AG09309 (cell line): Measurements from ENCODE around the gene MLXIP.
A peak's percentile ranks its signal among the peaks of the same experiment; 100 is the strongest.

Source experiments
- DNase-seq: peaks from one replicate; pipeline ENCODE4 v3.0.0-alpha.2; 2010; ENCODE audit warnings: low read depth
- H3K4me3 ChIP-seq: 2 replicates; pipeline ENCODE4 v1.5.1; 2011; ENCODE audit warnings: mild to moderate bottlenecking, low read depth, low read length, moderate library complexity; ENCODE audit not compliant: control insufficient read depth
- TF ChIP-seq, protein P1 (sequence below): IDR thresholded peaks from 2 replicates; pipeline ENCODE4 v1.5.1; 2011; ENCODE audit warnings: mild to moderate bottlenecking, low read depth, low read length, inconsistent platforms; ENCODE audit not compliant: insufficient read depth, control insufficient read depth; ENCODE audit errors: missing control alignments

Gene MLXIP

DNA sequence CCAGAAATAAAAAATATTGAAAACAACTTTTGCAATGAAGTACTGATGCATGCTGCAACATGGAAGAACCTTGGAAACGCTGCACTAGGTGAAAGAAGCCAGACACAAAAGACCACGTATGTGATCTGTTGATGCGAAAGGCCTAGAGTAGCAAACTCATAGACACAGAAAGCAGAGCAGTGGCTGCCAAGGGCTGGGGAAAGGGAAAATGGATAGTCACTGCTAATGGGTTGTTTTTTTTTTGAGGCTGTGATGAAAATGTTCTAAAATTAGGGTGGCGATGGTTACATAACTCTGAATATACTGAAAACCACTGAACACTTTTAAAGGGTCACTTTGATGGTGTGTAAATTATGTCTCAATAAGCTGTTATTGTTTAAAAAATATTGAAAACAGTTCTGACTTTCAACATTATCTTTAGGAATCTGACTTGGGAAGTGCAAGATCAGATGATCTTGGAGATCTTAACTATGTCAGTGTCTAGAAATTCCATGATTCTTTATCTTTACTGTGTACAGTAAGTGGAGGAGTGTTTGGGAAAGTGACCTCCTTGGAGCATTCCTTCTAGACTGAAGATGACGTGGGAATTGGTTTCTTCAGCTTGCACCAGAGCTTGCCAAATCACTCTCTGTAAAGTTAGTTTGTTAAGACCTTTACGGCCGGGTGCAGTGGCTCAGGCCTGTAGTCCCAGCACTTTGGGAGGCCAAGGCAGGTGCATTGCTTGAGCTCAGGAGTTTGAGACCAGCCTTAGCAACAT lies 12.4 kb downstream of the MLXIP start:
- TF ChIP-seq, protein P1, sequence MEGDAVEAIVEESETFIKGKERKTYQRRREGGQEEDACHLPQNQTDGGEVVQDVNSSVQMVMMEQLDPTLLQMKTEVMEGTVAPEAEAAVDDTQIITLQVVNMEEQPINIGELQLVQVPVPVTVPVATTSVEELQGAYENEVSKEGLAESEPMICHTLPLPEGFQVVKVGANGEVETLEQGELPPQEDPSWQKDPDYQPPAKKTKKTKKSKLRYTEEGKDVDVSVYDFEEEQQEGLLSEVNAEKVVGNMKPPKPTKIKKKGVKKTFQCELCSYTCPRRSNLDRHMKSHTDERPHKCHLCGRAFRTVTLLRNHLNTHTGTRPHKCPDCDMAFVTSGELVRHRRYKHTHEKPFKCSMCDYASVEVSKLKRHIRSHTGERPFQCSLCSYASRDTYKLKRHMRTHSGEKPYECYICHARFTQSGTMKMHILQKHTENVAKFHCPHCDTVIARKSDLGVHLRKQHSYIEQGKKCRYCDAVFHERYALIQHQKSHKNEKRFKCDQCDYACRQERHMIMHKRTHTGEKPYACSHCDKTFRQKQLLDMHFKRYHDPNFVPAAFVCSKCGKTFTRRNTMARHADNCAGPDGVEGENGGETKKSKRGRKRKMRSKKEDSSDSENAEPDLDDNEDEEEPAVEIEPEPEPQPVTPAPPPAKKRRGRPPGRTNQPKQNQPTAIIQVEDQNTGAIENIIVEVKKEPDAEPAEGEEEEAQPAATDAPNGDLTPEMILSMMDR: no peak
- DNase-seq: peak; percentile 98

DNA sequence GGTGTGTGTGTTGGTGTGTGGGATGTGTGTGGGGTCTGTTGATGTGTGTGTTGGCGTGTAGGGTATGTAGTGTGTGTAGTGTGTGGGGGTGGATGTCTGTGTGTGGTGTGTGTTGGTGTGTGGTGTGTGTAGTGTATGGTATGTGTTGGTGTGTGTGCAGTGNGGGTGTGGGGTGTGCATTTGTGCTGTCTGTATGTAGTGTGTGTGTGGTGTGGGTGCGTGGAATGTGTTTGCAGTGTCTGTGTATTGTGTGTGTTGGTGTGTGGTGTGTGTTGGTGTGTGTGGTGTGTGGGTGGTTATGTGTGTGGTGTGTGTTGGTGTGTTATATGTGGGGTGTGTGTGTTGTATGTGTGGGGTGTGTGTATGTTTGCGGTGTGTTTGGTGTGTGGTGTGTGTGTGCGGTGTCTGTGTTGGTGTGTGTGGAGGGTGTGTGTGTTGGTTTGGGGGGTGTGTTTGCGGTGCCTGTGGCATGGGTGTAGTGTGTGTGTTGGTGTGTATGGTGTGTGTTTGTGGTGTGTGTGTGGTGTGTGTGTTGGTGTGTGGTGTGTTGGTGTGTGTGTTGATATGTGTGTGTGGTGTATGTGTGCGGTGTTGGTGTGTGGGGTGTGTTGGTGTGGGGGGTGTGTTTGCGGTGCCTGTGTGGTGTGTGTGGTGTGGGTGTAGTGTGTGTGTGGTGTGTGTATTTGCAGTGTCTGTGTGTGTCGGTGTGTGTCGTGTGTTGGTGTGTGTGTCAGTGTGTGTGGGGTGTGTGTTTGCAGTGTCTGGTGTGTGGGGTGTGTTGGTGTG lies 14.7 kb downstream of the MLXIP start:
- H3K4me3 ChIP-seq: no peak overlapping the region
- DNase-seq: no peak
- TF ChIP-seq, protein P1: no peak

More for the DNA sequence above, 12.4 kb downstream of the MLXIP start:
- no peak overlapping the region for H3K4me3 ChIP-seq

DNA sequence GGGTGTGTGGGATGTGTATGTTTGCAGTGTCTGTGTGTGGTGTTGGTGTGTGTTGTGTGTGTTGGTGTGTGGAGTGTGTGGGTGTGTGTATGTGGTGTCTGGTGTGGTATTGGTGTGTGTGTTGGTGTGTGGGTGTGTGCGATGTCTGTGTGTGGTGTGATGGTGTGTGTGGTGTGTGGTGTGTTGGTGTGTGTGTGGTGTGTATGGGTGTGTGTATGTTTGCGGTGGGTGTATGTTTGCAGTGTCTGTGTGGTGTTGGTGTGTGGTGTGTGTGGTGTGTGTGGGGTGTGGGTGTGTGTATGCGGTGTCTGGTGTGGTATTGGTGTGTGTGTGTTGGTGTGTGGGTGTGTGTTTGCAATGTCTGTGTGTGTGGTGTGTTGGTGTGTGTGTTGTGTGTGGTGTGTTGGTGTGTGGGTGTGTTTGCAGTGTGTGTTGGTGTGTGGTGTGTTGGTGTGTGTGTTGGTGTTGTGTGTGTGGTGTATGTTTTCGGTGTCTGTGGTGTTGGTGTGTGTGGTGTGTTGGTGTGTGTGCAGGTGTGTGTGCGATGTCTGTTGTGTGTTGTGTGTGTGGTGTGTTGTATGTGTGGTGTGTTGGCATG lies 15.7 kb downstream of the MLXIP start:
- TF ChIP-seq, protein P1: no peak
- no peak for DNase-seq
- no peak overlapping the region for H3K4me3 ChIP-seq

DNA sequence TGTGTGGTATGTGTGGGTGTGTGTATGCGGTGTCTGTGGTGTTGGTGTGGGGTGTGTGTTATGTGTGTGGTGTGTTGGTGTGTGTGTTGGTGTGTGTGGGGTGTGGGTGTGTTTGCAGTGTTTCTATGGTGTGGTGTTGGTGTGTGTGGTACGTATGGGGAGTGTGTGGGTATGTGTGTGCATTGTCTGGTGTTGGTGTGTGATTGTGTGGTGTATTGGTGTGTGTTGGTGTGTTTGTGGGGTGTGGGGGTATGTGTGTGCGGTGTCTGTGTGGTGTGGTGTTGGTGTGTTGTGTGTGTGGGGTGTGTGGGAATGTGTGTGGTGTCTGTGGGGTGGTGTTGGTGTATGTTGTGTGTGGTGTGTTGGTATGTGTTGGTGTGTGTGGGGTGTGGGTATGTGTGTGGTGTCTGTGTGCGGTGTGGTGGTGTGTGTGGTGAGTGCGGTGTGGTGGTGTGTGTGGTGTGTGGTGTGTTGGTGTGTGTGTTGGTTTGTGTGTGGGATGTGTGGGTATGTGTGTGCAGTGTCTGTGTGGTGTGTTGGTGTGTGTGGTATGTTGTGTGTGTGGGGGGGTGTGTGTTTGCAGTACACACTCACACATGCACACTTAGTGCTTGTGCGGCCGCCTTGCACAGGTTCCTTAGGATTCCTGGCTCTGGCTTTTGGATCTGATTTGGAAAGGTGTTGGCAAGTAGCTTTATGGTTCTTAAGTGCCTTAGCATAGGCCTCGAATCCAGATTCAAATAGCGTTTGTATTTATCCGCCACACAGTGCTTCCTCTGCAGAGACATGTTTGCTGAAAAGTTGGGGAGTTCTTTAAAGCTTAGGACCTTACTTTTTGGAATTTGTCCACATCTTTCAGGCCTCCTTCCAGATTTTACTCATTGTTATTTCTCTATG lies 16.4 kb downstream of the MLXIP start:
- H3K4me3 ChIP-seq: no peak overlapping the region
- no peak for DNase-seq
- TF ChIP-seq, protein P1: no peak

DNA sequence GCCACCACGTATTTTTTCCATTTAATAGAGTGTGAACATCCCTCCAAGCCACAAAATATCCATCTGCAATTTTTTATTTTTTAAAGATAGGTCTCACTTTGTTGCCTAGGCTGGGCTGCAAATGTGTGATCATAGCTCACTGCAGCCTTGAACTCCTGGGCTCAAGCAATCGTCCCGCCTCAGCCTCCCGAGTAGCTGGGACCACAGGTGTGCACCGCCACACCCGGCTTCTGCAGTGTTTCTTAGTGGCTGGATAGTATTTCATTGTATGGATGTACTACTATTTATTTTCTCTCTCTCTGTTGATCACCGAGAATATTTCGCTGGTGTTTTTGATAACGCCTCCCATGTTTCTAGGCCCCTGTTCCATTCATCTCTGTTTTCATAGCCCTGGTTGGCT lies 17.5 kb downstream of the MLXIP start:
- TF ChIP-seq, protein P1: no peak
- no peak for DNase-seq
- H3K4me3 ChIP-seq: no peak overlapping the region
